Measurements from ENCODE around the gene SLC39A11. TPM values are rescaled to one million over a fixed set of nuclear protein-coding genes. Genes with fewer than 3 reads are reported as not detected.
"Not testable (repeated sequence)": the region's sequence is repeated elsewhere in the genome, so short reads cannot be mapped to it uniquely, and the experiment has no call there.

Gene SLC39A11
- total RNA-seq, 1 experiment from 2014 or later = 56.1 TPM

DNA sequence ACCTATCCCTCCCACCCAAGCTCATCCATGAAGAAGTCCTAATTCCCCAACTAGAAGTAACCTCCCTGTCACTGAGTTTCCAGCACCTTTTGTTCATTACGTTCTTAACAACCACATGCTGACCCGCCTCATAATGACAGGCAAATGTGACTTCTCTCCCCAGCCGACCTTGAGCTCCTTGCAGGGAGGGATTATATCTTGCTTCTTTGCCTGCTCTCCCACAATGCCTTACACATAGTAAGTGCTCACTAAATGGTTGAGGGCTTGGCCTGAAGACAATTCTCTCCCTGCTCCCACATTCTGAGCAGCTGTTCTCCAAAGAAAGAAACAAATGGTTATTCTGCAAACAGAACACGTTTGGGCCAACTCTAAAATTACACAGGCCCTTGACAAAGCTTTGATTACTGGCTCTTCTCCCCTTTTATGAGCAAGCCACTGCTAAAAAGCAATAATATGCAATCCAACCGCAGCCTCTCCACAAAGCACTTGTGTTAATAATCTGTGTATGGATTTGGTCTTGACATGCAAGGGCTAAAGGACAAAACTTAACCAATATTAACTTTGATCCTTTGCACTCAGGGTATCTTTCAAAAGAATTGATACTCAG, 23.2 kb downstream of the SLC39A11 start:
- H3K4me3 ChIP-seq (ENCODE audit: low read depth in 2 of 2, low read length in 2 of 2) = no peak overlapping the region
- no peaks in the 10 kb centered on the region for H3K27me3 ChIP-seq (ENCODE audit: control insufficient read depth, insufficient read depth, low read length)
- ATAC-seq (no peak), DNase-seq (ENCODE audit: low read depth, low spot score) (no peak)
- H3K9me3 ChIP-seq (ENCODE audit: control insufficient read depth, insufficient read depth, low read depth, low read length) = no peaks in the 10 kb centered on the region
- H3K36me3 ChIP-seq (ENCODE audit: control insufficient read depth, insufficient read depth, low read length) = no peaks in the 10 kb centered on the region
- peaks cover 5% of the 10 kb centered on the region; the same call in 1 of the 2 replicates for H3K4me1 ChIP-seq (ENCODE audit: control insufficient read depth, insufficient read depth, low read length)
- ChIA-PET CTCF (no interaction called here), POLR2A (no interaction called here)
- intact Hi-C loops (cut with micrococcal nuclease; ENCODE audit: unreplicated experiment) (no loop called here), in situ Hi-C loops (cut with HindIII; ENCODE audit: low pct_unique_long_range_greater_than_20kb, low sequenced_read_pairs) (loop anchor here (5.0 kb wide), 1 partner anchor 82 kb away; no protein-coding TSS in a partner anchor)
- no peak overlapping the region for H3K27ac ChIP-seq (ENCODE audit: low read length)
- TF ChIP-seq TCF7L2 (IDR thresholded peaks at IDR 0.05; ENCODE audit: low read depth, low read length) = no peak
- TF ChIP-seq POLR2AphosphoS5 (IDR thresholded peaks at IDR 0.05; ENCODE audit: low read depth, low read length) = no peak
- TF ChIP-seq CTCF (IDR thresholded peaks at IDR 0.05) = no peak
- no peak for TF ChIP-seq SIN3A (IDR thresholded peaks at IDR 0.05; ENCODE audit: borderline replicate concordance, insufficient read depth, low read depth, low read length)
- no peak for TF ChIP-seq REST (IDR thresholded peaks at IDR 0.05; ENCODE audit: insufficient read depth in 1 of 2, low read depth in 2 of 2, low read length in 1 of 2)
- BruUV-seq (replicated peaks) = no TSS peak

DNA sequence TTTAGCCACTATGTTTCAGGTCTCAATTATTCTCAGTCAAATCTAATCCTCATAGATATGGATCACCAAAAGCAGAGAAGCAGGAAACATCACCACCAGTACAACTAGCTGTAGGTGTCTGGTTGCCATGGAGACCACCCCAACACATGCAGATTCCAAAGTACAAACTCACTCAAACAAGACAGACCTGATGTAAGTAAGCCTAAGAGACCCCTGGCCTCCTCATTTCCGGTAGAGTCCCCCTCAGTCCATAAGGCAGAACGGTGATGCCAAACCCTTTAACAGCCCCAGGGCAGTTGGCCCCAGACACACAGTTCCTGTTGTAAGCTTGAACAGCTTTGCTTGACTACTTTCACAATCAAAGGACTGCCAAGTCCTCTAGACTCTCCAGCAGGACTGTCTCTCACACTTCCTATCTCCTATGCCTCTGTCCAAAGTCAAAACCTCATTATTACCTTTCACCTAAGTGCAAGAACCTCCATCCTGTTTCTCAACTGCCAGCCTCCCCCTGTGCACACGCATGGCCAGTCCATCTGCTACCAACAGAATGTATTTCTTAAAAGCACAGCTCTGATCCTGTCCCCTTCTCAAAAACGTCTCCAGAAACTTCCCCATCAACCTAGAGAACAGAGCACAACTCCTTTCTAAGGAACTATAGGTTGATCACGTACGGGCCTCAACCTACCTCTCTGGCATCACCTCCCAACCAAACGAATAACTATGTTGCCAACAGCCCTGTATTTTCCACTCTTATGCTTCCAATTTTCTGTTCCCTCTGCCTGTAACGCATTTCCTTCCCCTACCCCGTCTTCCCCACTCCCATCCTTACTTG, 23.9 kb downstream of the SLC39A11 start:
- ChIA-PET CTCF (no interaction called here), POLR2A (no interaction called here)
- H3K9me3 ChIP-seq (ENCODE audit: control insufficient read depth, insufficient read depth, low read depth, low read length) = no peaks in the 10 kb centered on the region
- no peaks in the 10 kb centered on the region for H3K36me3 ChIP-seq (ENCODE audit: control insufficient read depth, insufficient read depth, low read length)
- no peak for TF ChIP-seq POLR2AphosphoS5 (IDR thresholded peaks at IDR 0.05; ENCODE audit: low read depth, low read length)
- no peak for TF ChIP-seq TCF7L2 (IDR thresholded peaks at IDR 0.05; ENCODE audit: low read depth, low read length)
- TF ChIP-seq CTCF (IDR thresholded peaks at IDR 0.05) = no peak
- TF ChIP-seq SIN3A (IDR thresholded peaks at IDR 0.05; ENCODE audit: borderline replicate concordance, insufficient read depth, low read depth, low read length) = no peak
- TF ChIP-seq REST (IDR thresholded peaks at IDR 0.05; ENCODE audit: insufficient read depth in 1 of 2, low read depth in 2 of 2, low read length in 1 of 2) = no peak
- H3K4me3 ChIP-seq (ENCODE audit: low read depth in 2 of 2, low read length in 2 of 2) = no peak overlapping the region
- peaks cover 6% of the 10 kb centered on the region; the same call in 1 of the 2 replicates for H3K4me1 ChIP-seq (ENCODE audit: control insufficient read depth, insufficient read depth, low read length)
- no peak for ATAC-seq
- no peak overlapping the region for H3K27ac ChIP-seq (ENCODE audit: low read length)
- DNase-seq (ENCODE audit: low read depth, low spot score) = no peak
- no peaks in the 10 kb centered on the region for H3K27me3 ChIP-seq (ENCODE audit: control insufficient read depth, insufficient read depth, low read length)
- intact Hi-C loops (cut with micrococcal nuclease; ENCODE audit: unreplicated experiment) (no loop called here), in situ Hi-C loops (cut with HindIII; ENCODE audit: low pct_unique_long_range_greater_than_20kb, low sequenced_read_pairs) (loop anchor here (5.0 kb wide), 1 partner anchor 81 kb away; no protein-coding TSS in a partner anchor)
- no TSS peak for BruUV-seq (replicated peaks)

GRCh38 chr17:73067699-73068098, 24.8 kb downstream of the SLC39A11 start:
- H3K4me1 ChIP-seq (ENCODE audit: control insufficient read depth, insufficient read depth, low read length); intact Hi-C loops (cut with micrococcal nuclease; ENCODE audit: unreplicated experiment); DNase-seq (ENCODE audit: low read depth, low spot score); BruUV-seq (replicated peaks); H3K4me3 ChIP-seq (ENCODE audit: low read depth in 2 of 2, low read length in 2 of 2); POLR2A ChIA-PET; H3K27ac ChIP-seq (ENCODE audit: low read length); ATAC-seq; H3K36me3 ChIP-seq (ENCODE audit: control insufficient read depth, insufficient read depth, low read length); H3K27me3 ChIP-seq (ENCODE audit: control insufficient read depth, insufficient read depth, low read length); CTCF ChIA-PET; H3K9me3 ChIP-seq (ENCODE audit: control insufficient read depth, insufficient read depth, low read depth, low read length): not testable (repeated sequence)
- in situ Hi-C loops (cut with HindIII; ENCODE audit: low pct_unique_long_range_greater_than_20kb, low sequenced_read_pairs) = loop anchor here (5.0 kb wide), 1 partner anchor 80 kb away; no protein-coding TSS in a partner anchor

Measured in Panc1 (cell line).